ENCODE results near the gene ADCY3. TPM values are rescaled to one million over a fixed set of nuclear protein-coding genes. Genes with fewer than 3 reads are reported as not detected.

ADCY3 gene
- total RNA-seq, 3 donors from 2014 or later (not counting 1 experiment from before 2014, with no cell fraction given), result 5.4 to 9.2 (median 7.6) TPM

DNA sequence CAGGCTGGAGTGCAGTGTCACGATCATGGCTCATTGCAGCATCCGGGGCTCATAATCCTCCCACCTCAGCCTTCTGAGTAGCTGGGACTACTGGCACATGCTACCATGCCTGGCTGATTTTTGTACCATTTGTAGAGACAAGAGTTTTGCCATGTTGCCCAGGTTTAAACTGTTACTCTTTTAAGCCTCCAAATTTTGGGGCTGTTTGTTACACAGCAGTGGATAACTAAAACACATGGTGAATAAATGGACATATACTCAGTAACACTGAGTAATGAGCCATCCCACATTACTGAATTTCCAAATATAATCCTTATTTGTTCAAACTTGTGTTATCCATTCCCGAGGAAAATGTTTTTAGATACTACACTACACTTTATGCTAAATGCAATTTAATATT lies 9.8 kb downstream of the ADCY3 start:
- Histone ChIP-seq H3K4me3 (ENCODE audit: low read length) (no peak overlapping the region), H3K27me3 (ENCODE audit: control insufficient read depth, insufficient read depth, low read length) (no peaks in the 10 kb centered on the region), H3K36me3 (ENCODE audit: control insufficient read depth, insufficient read depth, low read length) (no peaks in the 10 kb centered on the region), H3K27ac (ENCODE audit: low read length) (no peak overlapping the region), H3K9me3 (ENCODE audit: control insufficient read depth, insufficient read depth, low read length) (no peaks in the 10 kb centered on the region), H3K4me1 (ENCODE audit: control insufficient read depth, insufficient read depth, low read length) (no peaks in the 10 kb centered on the region)
- ATAC-seq (no peak), DNase-seq (no peak)
- no peak overlapping the region for H3K27ac Mint-ChIP-seq
- H3K4me1 Mint-ChIP-seq, result no peaks in the 10 kb centered on the region
- no peak overlapping the region for H3K4me3 Mint-ChIP-seq
- WGBS (ENCODE audit: insufficient coverage), result 99% methylated on average over 3 of the region's 3 CpGs
- H3K9me3 Mint-ChIP-seq, result no peaks in the 10 kb centered on the region
- intact Hi-C loops (cut with micrococcal nuclease), result no loop called here
- no peaks in the 10 kb centered on the region for H3K27me3 Mint-ChIP-seq (ENCODE audit: low read depth in 2 of 2)
- no peaks in the 10 kb centered on the region for H3K36me3 Mint-ChIP-seq
- TF ChIP-seq, protein P1, sequence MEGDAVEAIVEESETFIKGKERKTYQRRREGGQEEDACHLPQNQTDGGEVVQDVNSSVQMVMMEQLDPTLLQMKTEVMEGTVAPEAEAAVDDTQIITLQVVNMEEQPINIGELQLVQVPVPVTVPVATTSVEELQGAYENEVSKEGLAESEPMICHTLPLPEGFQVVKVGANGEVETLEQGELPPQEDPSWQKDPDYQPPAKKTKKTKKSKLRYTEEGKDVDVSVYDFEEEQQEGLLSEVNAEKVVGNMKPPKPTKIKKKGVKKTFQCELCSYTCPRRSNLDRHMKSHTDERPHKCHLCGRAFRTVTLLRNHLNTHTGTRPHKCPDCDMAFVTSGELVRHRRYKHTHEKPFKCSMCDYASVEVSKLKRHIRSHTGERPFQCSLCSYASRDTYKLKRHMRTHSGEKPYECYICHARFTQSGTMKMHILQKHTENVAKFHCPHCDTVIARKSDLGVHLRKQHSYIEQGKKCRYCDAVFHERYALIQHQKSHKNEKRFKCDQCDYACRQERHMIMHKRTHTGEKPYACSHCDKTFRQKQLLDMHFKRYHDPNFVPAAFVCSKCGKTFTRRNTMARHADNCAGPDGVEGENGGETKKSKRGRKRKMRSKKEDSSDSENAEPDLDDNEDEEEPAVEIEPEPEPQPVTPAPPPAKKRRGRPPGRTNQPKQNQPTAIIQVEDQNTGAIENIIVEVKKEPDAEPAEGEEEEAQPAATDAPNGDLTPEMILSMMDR (IDR thresholded peaks at IDR 0.05), result no peak

DNA sequence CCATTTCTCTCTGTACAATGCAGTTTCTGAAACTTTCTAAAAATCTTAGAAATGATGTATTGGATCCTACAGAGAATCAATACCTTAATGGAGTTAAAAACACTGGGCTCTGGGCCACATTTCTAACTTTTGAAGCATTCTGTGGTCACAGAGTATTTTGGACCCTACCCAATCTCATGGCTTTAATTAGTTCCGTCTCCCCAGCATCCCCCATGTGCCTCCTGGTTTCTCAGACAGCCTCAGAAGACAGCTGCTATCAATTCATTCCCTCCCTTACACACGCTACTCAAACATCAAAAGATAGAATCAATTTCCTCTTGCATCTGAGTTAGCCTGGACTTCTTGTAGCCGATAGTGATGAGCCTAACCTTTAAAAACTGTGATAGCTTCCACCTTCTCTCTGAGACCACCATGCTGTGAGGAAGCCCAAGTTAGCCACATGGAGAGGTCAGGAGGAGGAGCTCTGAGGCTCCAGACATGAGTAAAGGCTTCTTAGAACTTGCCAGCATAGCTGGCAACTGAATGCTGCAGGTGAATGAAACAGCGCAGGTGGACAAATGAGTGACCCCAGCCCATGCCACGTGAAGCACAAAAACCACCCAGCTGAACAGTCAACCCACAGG lies 10.4 kb downstream of the ADCY3 start:
- Histone ChIP-seq H3K27me3 (ENCODE audit: control insufficient read depth, insufficient read depth, low read length) (no peaks in the 10 kb centered on the region), H3K27ac (ENCODE audit: low read length) (no peak overlapping the region), H3K4me1 (ENCODE audit: control insufficient read depth, insufficient read depth, low read length) (no peaks in the 10 kb centered on the region), H3K9me3 (ENCODE audit: control insufficient read depth, insufficient read depth, low read length) (no peaks in the 10 kb centered on the region), H3K36me3 (ENCODE audit: control insufficient read depth, insufficient read depth, low read length) (no peaks in the 10 kb centered on the region), H3K4me3 (ENCODE audit: low read length) (no peak overlapping the region)
- H3K36me3 Mint-ChIP-seq, result no peaks in the 10 kb centered on the region
- DNase-seq (no peak), ATAC-seq (no peak)
- H3K27me3 Mint-ChIP-seq (ENCODE audit: low read depth in 2 of 2), result no peaks in the 10 kb centered on the region
- H3K4me1 Mint-ChIP-seq, result no peaks in the 10 kb centered on the region
- intact Hi-C loops (cut with micrococcal nuclease), result no loop called here
- no peak overlapping the region for H3K4me3 Mint-ChIP-seq
- H3K9me3 Mint-ChIP-seq, result no peaks in the 10 kb centered on the region
- WGBS (ENCODE audit: insufficient coverage), result 90% methylated on average over 5 of the region's 5 CpGs
- TF ChIP-seq, protein P1 (IDR thresholded peaks at IDR 0.05), result no peak
- no peak overlapping the region for H3K27ac Mint-ChIP-seq

DNA sequence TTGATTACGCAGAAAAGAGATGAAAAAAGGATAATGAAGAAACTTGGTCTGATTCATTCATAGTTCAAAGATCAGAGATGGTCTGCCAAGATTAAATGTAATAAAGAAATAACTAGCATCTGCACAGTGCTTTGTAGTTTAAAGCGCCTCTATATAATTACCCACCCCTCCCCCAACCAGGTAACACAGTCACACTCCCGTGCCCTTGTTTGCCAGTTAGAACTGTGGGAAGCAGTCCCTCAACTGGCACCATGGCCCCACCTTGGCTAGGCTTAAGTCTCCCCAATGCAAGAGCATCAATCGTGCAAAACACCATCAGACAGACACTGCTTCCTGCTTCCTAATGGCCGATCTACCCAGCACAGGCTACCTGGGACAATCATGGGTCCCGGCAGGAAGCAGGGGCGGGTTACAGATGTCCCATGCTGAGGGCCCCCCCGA lies 11.6 kb downstream of the ADCY3 start:
- TF ChIP-seq, protein P1 (IDR thresholded peaks at IDR 0.05), result no peak
- intact Hi-C loops (cut with micrococcal nuclease), result no loop called here
- no peak overlapping the region for H3K4me3 ChIP-seq (ENCODE audit: low read length)
- ATAC-seq (no peak), DNase-seq (no peak)
- WGBS (ENCODE audit: insufficient coverage), result 89% methylated on average over 7 of the region's 8 CpGs
- no peaks in the 10 kb centered on the region for H3K36me3 ChIP-seq (ENCODE audit: control insufficient read depth, insufficient read depth, low read length)
- H3K4me1 Mint-ChIP-seq, result no peaks in the 10 kb centered on the region
- no peaks in the 10 kb centered on the region for H3K4me1 ChIP-seq (ENCODE audit: control insufficient read depth, insufficient read depth, low read length)
- H3K4me3 Mint-ChIP-seq, result no peak overlapping the region
- no peaks in the 10 kb centered on the region for H3K27me3 Mint-ChIP-seq (ENCODE audit: low read depth in 2 of 2)
- no peaks in the 10 kb centered on the region for H3K9me3 ChIP-seq (ENCODE audit: control insufficient read depth, insufficient read depth, low read length)
- no peak overlapping the region for H3K27ac ChIP-seq (ENCODE audit: low read length)
- H3K36me3 Mint-ChIP-seq, result no peaks in the 10 kb centered on the region
- no peaks in the 10 kb centered on the region for H3K9me3 Mint-ChIP-seq
- no peak overlapping the region for H3K27ac Mint-ChIP-seq
- H3K27me3 ChIP-seq (ENCODE audit: control insufficient read depth, insufficient read depth, low read length), result no peaks in the 10 kb centered on the region

DNA sequence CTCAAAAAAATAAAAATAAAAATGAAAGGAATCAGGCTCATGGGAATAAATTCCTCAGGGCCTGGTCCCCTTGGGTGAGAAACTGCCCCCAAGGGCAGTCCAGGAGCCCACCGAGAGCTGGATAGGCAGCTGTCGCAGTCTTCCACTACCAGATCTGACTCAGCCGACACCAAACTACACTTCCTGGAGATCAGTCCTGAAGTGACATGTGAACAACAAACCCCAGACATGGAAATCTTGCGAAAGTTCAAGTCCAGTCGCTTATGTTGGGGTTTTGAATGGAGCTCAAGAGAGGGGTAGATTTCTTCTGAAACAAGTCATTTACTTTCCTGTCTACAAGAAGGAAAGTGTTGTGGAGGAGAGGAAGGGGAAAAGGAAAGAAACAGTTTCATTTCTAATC lies 12.9 kb downstream of the ADCY3 start:
- no peaks in the 10 kb centered on the region for H3K36me3 ChIP-seq (ENCODE audit: control insufficient read depth, insufficient read depth, low read length)
- WGBS (ENCODE audit: insufficient coverage), result 94% methylated on average over 5 of the region's 5 CpGs
- Mint-ChIP-seq H3K4me1 (no peaks in the 10 kb centered on the region), H3K9me3 (no peaks in the 10 kb centered on the region), H3K36me3 (no peaks in the 10 kb centered on the region), H3K27me3 (ENCODE audit: low read depth in 2 of 2) (no peaks in the 10 kb centered on the region), H3K4me3 (no peak overlapping the region), H3K27ac (no peak overlapping the region)
- DNase-seq (no peak), ATAC-seq (no peak)
- intact Hi-C loops (cut with micrococcal nuclease), result no loop called here
- H3K27ac ChIP-seq (ENCODE audit: low read length), result no peak overlapping the region
- no peaks in the 10 kb centered on the region for H3K4me1 ChIP-seq (ENCODE audit: control insufficient read depth, insufficient read depth, low read length)
- TF ChIP-seq, protein P1 (IDR thresholded peaks at IDR 0.05), result no peak
- no peaks in the 10 kb centered on the region for H3K9me3 ChIP-seq (ENCODE audit: control insufficient read depth, insufficient read depth, low read length)
- no peak overlapping the region for H3K4me3 ChIP-seq (ENCODE audit: low read length)
- H3K27me3 ChIP-seq (ENCODE audit: control insufficient read depth, insufficient read depth, low read length), result no peaks in the 10 kb centered on the region
